ENCODE data around the gene NTM.

DNA sequence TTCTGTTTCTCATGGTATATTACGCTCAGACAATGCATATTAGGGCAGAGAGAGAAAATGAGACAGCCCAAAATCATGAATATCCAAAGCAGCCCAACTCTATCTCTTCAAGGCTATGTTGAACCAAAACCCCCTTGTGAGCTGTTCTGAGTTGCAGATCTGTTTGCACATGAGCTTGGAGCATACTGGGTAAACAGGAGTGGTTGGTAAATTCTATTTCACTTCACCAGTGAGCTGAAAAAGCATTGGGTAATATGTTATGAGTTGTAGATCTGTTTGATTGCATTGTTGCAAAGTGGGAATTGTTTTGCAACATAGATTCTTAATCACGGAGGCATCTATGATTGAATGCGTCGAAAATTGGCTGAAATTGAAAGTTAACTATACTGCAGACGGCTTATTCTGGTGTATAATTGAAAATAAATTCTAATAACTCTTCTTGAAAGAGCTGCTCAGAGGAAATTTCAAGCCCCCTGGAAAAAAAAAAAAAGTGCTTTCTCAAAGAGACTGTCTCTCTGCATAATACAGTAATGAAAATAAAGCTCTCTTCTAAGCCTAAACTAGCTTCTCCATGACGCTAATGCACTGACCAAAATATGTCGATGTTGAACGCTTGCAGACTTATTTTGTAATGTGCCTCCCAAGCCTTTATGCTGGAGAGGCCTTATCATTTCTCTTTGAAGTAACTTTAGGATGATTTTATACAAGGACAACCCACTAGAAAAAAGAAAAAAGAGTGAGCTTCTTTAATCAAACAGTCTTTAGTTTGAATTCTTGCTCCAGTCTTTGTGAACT is 263.7 kb downstream of the NTM start:
- no peak for TF ChIP-seq HDGF (IDR thresholded peaks at IDR 0.05; ENCODE audit: borderline replicate concordance)
- TF ChIP-seq SUZ12 (IDR thresholded peaks at IDR 0.05): no peak
- no peak for TF ChIP-seq FOXM1 (IDR thresholded peaks at IDR 0.05; ENCODE audit: borderline replicate concordance)
- TF ChIP-seq, protein P1, sequence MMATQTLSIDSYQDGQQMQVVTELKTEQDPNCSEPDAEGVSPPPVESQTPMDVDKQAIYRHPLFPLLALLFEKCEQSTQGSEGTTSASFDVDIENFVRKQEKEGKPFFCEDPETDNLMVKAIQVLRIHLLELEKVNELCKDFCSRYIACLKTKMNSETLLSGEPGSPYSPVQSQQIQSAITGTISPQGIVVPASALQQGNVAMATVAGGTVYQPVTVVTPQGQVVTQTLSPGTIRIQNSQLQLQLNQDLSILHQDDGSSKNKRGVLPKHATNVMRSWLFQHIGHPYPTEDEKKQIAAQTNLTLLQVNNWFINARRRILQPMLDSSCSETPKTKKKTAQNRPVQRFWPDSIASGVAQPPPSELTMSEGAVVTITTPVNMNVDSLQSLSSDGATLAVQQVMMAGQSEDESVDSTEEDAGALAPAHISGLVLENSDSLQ (IDR thresholded peaks at IDR 0.05): no peak
- TF ChIP-seq CTBP1 (IDR thresholded peaks at IDR 0.05; ENCODE audit: borderline replicate concordance): no peak
- TF ChIP-seq TARDBP (IDR thresholded peaks at IDR 0.05): no peak
- no peak for TF ChIP-seq L3MBTL2 (conservative IDR thresholded peaks at IDR 0.05)
- no peak for TF ChIP-seq ELF4 (IDR thresholded peaks at IDR 0.05)
- TF ChIP-seq BHLHE40 (IDR thresholded peaks at IDR 0.05; ENCODE audit: borderline replicate concordance): no peak
